Bronchial epithelial cell (primary cell): ENCODE results near the gene MLLT10. TPM values are rescaled to one million over a fixed set of nuclear protein-coding genes. Genes with fewer than 3 reads are reported as not detected.
"Not testable (repeated sequence)": the region's sequence is repeated elsewhere in the genome, so short reads cannot be mapped to it uniquely, and the experiment has no call there.

ENCODE experiments used
- DNase-seq: peaks from one replicate; pipeline ENCODE4 v3.0.0-alpha.2; 2010; ENCODE audit warnings: low read depth
- FAIRE-seq: peaks from 2 replicates; lab custom pipeline; 2011; peaks lifted over from hg19 to GRCh38; lab: Jason Lieb, UNC
- H3K27me3 ChIP-seq: 2 replicates; pipeline ENCODE4 v1.5.1; 2011; ENCODE audit warnings: low read length; ENCODE audit not compliant: control insufficient read depth, insufficient read depth
- H3K36me3 ChIP-seq: 2 replicates; pipeline ENCODE4 v1.5.1; 2011; ENCODE audit warnings: low read length; ENCODE audit not compliant: control insufficient read depth, insufficient read depth
- H3K4me3 ChIP-seq: 2 replicates; pipeline ENCODE4 v1.5.1; 2011; ENCODE audit warnings: mild to moderate bottlenecking, low read depth, low read length, control low read depth
- total RNA-seq: library from RNA; depleted of rRNA; stranded (reverse); fragments of >200 nt; gene quantifications from 2 replicates; pipeline ENCODE4 v1.2.1, GENCODE V29; 2014
- TF ChIP-seq, protein P1 (sequence below): IDR thresholded peaks from 2 replicates; pipeline ENCODE4 v1.5.1; 2011; ENCODE audit warnings: mild to moderate bottlenecking, moderate library complexity, low read length, control low read depth, inconsistent platforms; ENCODE audit not compliant: insufficient read depth, severe bottlenecking

Gene MLLT10
- total RNA-seq, 1 donor from 2014 or later, result 40.8 TPM

- Histone ChIP-seq H3K36me3 (peaks cover 1% of the 10 kb centered on the region), H3K27me3 (no peaks in the 10 kb centered on the region), H3K4me3 (no peak overlapping the region)
- TF ChIP-seq, protein P1, sequence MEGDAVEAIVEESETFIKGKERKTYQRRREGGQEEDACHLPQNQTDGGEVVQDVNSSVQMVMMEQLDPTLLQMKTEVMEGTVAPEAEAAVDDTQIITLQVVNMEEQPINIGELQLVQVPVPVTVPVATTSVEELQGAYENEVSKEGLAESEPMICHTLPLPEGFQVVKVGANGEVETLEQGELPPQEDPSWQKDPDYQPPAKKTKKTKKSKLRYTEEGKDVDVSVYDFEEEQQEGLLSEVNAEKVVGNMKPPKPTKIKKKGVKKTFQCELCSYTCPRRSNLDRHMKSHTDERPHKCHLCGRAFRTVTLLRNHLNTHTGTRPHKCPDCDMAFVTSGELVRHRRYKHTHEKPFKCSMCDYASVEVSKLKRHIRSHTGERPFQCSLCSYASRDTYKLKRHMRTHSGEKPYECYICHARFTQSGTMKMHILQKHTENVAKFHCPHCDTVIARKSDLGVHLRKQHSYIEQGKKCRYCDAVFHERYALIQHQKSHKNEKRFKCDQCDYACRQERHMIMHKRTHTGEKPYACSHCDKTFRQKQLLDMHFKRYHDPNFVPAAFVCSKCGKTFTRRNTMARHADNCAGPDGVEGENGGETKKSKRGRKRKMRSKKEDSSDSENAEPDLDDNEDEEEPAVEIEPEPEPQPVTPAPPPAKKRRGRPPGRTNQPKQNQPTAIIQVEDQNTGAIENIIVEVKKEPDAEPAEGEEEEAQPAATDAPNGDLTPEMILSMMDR, result no peak
- DNase-seq (no peak), FAIRE-seq (no peak)
These were observed 53.4 kb downstream of the MLLT10 start for GRCh38 chr10:21587391-21587790.

- H3K4me3 ChIP-seq, DNase-seq, H3K36me3 ChIP-seq, H3K27me3 ChIP-seq, FAIRE-seq: not testable (repeated sequence)
These were observed 54.1 kb downstream of the MLLT10 start for GRCh38 chr10:21588159-21588558.

DNA sequence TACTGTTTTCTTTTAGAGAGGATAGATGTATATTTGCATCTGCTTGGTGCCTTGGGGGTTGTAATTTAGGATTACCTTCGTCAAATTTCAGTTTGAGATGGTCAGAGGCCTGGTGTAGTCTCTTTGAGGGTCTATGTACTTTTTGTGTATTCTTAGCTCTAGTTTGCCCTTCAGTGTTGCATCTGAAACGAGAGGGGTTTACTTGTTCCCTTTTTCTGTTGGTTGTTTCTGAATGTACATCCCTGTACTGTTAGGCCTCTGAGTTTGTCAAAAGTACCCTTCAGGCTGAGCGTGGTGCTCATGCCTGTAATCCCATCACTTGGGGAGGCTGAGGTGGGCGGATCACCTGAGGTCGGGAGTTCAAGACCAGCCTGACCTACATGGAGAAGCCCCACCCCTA, 60.0 kb downstream of the MLLT10 start:
- Histone ChIP-seq H3K36me3 (no peaks in the 10 kb centered on the region), H3K27me3 (no peaks in the 10 kb centered on the region), H3K4me3 (no peak overlapping the region)
- TF ChIP-seq, protein P1, result no peak
- DNase-seq, result no peak
- no peak for FAIRE-seq

DNA sequence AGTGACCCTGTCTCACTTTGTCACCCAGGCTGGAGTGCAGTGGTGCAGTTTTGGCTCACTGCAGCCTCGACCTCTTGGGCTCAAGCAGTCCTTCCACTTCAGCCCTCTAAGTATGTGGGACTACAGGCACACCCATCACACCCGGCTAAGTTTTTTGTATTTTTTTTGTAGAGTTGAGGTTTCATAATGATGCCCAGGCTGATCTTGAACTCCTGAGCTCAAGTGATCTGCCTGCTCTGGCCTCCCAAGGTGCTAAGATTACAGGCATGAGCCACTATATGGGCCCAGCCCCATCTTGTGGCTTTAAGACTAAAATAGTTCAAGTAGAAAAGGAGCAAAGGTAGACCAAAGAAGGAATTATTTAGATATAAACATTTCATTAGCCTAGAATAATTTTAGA, 65.5 kb downstream of the MLLT10 start:
- FAIRE-seq (no peak), DNase-seq (no peak)
- Histone ChIP-seq H3K27me3 (no peaks in the 10 kb centered on the region), H3K36me3 (no peaks in the 10 kb centered on the region), H3K4me3 (no peak overlapping the region)
- TF ChIP-seq, protein P1, result no peak

DNA sequence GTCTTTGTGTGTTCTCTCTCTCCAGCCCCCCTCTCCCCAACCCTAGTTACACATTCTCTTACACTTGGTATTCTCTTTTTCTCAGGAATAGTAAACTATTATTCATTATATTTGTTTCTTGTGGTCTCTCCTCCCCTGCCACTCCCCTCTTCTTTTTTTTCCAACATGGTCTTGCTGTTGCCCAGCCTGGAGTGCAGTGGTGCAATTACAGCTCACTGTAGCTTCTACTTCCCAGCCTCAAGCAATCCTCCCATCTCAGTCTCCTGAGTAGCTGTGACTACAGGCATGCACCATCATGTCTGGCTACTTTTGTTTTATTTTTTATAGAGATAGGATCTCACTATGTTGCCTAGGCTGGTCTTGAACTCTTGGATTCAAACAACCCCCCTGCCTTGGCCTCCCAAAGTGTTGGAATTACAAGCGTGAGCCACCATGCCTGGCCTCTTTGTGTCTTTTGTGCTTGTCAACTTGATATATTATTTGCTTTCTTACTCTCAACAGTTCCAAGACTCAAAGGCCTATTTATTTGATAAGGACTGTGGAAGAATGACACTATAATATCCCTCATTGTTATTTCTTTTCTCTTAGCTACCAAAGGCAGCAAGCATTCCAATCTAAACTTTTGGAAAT, 66.9 kb downstream of the MLLT10 start:
- TF ChIP-seq, protein P1, result no peak
- Histone ChIP-seq H3K27me3 (no peaks in the 10 kb centered on the region), H3K4me3 (no peak overlapping the region), H3K36me3 (no peaks in the 10 kb centered on the region)
- FAIRE-seq (no peak), DNase-seq (peak; percentile 35)

- H3K36me3 ChIP-seq, result no peaks in the 10 kb centered on the region
- H3K4me3 ChIP-seq, result no peak overlapping the region
- DNase-seq, result no peak
- FAIRE-seq, result no peak
- H3K27me3 ChIP-seq, result no peaks in the 10 kb centered on the region
- TF ChIP-seq, protein P1, result no peak
These were observed 68.3 kb downstream of the MLLT10 start for GRCh38 chr10:21602313-21602712.
